Stimulated activated CD8-positive, alpha-beta memory T cell treated with anti-CD3 and anti-CD28 coated beads, Interleukin-15, amount 100 ng/mL, for 48 hours (primary cell): ENCODE results near the gene HELZ.

ENCODE experiments used
- DNase-seq, 2 donors: peaks; one replicate each; pipeline ENCODE4 v3.0.0-alpha.2; 2020; ENCODE audit warnings: low read depth in 2 of 2

HELZ gene

DNA sequence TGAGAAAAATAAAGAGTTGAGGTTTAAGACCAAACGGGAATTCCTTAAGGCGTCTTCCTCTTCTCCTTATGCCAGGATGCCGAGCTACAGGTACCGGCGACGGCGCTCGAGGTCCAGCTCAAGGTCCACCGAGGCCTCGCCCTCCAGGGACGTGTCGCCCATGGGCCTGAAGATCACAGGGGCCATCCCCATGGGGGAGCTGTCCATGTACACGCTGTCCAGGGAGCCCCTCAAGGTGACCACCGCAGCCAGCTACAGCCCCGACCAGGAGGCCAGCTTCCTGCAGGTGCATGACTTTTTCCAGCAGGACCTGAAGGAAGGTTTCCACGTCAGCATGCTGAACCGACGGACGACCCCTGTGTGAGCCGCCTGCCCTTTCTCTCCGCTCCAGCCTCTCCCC, 214.4 kb downstream of the HELZ start:
- no peak for DNase-seq

DNA sequence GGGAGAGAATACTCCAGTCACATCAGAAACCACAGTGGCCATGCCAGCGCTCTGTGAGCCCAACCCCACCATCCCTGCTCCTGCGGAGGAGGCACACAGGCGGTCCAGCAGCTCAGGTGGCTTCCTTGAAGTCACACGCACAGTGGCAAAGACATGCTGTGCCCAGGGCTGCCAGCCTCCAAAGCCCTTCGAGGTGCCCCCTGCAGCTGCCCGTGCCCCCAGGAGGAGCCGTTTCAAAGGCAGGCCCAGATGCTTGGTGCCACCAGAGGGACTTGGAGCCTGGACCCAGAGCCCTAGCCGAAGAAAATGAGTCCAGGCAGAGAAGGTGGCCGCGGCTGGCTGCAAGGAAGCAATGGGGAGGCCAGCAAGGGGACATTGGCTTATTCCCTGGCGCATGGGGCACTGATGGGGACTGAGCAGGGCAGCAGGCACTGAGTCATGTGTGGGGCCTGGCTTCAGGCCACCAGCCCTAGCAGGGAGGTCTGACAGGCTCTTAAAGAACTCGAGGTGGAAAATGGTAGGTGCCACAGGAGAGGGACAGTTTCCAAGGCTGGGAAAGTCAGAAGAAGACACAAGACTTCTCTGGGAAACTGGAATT, 217.9 kb downstream of the HELZ start:
- DNase-seq, result no peak

DNA sequence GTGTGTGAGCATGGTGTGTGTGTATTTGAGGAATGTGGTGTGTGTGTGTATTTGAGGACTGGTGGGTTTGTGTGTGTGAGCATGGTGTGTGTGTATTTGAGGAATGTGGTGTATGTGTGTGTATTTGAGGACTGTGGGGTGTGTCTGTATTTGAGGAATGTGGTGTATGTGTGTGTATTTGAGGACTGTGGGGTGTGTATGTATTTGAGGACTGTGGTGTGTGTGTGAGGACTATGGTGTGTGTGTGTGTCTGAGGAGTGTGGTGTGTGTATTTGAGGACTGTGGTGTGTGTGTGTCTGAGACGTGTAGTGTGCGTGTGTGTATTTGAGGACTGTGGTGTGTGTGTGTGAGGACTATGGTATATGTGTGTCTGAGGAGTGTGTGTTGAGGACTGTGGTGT, 218.7 kb downstream of the HELZ start:
- no peak for DNase-seq

DNA sequence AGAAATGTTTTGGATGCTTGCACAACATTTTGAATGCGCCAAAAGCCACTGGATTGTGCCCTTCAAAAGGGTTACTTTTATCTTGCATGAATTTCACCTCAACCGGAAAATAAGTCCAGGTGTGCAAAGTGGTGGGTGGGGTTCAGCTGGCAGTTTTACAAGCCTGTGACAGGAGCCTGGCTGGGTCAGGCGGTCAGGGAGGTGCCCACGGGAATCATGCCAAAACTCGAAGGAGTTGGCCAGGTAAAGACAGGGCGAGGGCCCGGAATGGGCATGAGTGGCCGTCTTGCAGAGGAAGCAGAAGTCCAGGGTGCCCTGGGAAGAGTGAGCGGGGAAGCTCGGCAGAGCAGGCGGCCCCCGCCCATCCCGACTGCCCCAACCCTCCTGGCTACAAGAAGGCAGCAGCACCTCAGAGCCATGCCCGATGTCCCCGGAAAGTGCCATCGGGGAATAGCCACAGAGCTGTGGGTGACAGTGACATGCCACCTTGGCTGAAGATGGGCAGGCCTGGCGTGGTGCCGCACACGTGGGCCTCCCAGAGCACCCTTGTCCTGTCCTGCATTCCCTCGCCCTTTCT, 219.7 kb downstream of the HELZ start:
- DNase-seq, result no peak

DNA sequence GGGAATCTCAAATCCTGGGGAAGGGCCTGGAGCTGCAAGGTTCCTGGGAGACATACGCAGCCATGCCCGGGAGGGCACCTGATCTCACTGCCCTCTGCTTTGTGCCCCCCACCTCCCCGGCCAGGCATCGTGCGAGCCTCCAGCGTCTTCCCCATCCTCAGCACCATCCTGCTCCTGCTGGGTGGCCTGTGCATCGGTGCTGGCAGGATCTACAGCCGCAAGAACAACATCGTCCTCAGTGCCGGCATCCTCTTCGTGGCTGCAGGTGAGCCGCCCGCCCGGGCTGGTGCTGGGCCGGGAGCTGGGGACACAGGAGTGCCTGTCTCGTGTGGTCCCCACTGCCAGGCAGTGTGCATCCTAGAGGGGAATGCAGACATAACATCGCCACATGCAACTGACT, 220.3 kb downstream of the HELZ start:
- DNase-seq, result no peak

DNA sequence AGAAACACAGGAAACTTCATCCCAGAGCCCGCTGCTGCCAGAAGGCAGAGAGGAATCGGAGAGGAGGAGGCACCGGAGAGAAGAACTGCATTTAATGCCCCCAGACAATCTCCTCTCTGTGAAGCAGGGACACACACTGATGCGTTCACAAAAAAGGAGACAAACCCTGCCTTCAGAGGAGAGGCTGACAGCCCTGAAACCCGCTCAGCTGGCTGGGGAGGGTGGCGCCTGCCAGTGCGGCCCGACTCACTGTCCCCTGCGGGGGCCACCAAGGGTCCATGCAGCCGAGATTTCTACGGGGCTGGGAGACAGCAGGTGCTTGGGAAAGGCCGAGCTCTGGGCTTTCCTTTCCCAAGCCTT, 222.6 kb downstream of the HELZ start:
- no peak for DNase-seq

DNA sequence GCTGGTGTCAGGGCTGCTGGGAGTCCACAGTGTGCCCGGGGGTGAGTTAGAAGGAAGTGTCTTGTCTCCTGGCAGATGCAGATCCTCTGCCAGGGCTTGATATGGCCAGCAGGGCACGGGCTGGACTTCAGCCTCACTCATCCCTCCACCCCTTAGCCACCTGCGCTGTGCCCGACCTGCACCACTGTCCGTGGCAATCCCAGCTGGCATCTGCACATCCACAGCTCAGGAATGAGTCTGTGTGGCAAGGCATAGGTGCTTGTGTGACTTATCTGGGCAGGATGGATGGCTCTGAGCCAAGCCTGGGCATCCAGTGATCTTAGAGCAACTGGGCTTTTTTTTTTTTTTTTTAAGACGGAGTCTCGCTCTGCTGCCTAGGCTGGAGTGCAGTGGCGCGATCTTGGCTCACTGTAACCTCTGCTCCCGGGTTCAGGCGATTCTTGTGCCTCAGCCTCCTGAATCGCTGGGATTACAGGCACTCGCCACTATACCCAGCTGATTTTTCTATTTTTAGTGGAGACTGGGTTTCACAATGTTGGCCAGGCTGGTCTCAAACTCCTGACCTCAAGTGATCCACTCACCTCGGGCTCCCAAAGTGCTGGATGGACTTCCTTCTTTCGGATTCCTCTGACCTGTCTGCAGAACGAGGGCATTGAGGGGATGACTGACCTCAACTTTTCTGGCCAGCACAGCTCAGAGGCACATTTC, 223.1 kb downstream of the HELZ start:
- DNase-seq, result no peak

DNA sequence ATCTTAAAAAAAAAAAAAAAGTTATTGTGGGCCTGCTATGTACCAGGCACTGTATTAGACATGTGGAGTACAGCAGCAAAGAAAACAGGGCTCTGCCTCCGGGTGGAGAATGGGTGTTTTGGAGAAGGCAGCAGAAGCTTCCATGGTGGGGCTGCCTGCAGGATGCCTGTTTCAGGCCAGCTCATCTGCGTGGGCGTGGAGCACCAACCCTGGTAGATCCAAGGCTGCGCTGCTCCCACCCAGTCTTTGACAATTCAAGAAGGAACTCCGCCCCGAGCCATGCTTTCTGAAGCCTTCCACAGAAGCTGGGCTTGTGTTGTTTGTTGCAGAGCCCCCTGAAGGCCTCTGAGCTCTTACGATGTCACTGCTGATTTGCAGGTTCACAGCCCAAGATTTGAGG, 223.8 kb downstream of the HELZ start:
- no peak for DNase-seq
